ENCODE measurements around the gene TENM4. TPM values are rescaled to one million over a fixed set of nuclear protein-coding genes. Genes with fewer than 3 reads are reported as not detected.

The TENM4 gene
- total RNA-seq, 1 experiment from 2014 or later = 9.9 TPM

GRCh38 chr11:79184285-79184684 lies 256.5 kb downstream of the TENM4 start:
- TF ChIP-seq, protein P1, sequence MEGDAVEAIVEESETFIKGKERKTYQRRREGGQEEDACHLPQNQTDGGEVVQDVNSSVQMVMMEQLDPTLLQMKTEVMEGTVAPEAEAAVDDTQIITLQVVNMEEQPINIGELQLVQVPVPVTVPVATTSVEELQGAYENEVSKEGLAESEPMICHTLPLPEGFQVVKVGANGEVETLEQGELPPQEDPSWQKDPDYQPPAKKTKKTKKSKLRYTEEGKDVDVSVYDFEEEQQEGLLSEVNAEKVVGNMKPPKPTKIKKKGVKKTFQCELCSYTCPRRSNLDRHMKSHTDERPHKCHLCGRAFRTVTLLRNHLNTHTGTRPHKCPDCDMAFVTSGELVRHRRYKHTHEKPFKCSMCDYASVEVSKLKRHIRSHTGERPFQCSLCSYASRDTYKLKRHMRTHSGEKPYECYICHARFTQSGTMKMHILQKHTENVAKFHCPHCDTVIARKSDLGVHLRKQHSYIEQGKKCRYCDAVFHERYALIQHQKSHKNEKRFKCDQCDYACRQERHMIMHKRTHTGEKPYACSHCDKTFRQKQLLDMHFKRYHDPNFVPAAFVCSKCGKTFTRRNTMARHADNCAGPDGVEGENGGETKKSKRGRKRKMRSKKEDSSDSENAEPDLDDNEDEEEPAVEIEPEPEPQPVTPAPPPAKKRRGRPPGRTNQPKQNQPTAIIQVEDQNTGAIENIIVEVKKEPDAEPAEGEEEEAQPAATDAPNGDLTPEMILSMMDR (IDR thresholded peaks at IDR 0.05; ENCODE audit: unreplicated experiment) = no peak
- Mint-ChIP-seq H3K4me1 (ENCODE audit: insufficient read depth, unreplicated experiment) (no peaks in the 10 kb centered on the region), H3K9me3 (ENCODE audit: unreplicated experiment) (peaks cover 8% of the 10 kb centered on the region), H3K4me3 (ENCODE audit: unreplicated experiment) (no peak overlapping the region), H3K27ac (ENCODE audit: low read depth, unreplicated experiment) (no peak overlapping the region), H3K36me3 (ENCODE audit: insufficient read depth, unreplicated experiment) (no peaks in the 10 kb centered on the region), H3K27me3 (ENCODE audit: insufficient read depth, unreplicated experiment) (no peaks in the 10 kb centered on the region)
- ChIA-PET CTCF (no interaction called here), POLR2A (no interaction called here)
- intact Hi-C loops (cut with micrococcal nuclease) = no loop called here
- DNase-seq (ENCODE audit: unreplicated experiment) = no peak
- BruUV-seq (replicated peaks) = no TSS peak

GRCh38 chr11:79182794-79183193 lies 258.0 kb downstream of the TENM4 start:
- intact Hi-C loops (cut with micrococcal nuclease) = no loop called here
- ChIA-PET POLR2A (interaction anchor here (0.9 kb wide), 1 partner anchor 9 kb away, joined by 4 read pairs; no protein-coding TSS in a partner anchor), CTCF (no interaction called here)
- Mint-ChIP-seq H3K4me1 (ENCODE audit: insufficient read depth, unreplicated experiment) (no peaks in the 10 kb centered on the region), H3K4me3 (ENCODE audit: unreplicated experiment) (no peak overlapping the region), H3K27me3 (ENCODE audit: insufficient read depth, unreplicated experiment) (no peaks in the 10 kb centered on the region), H3K36me3 (ENCODE audit: insufficient read depth, unreplicated experiment) (no peaks in the 10 kb centered on the region), H3K27ac (ENCODE audit: low read depth, unreplicated experiment) (no peak overlapping the region), H3K9me3 (ENCODE audit: unreplicated experiment) (no peaks in the 10 kb centered on the region)
- no peak for DNase-seq (ENCODE audit: unreplicated experiment)
- TF ChIP-seq, protein P1 (IDR thresholded peaks at IDR 0.05; ENCODE audit: unreplicated experiment) = no peak
- BruUV-seq (replicated peaks) = no TSS peak

GRCh38 chr11:79179087-79179486 lies 261.7 kb downstream of the TENM4 start:
- intact Hi-C loops (cut with micrococcal nuclease) = no loop called here
- ChIA-PET CTCF (no interaction called here), POLR2A (interaction anchor here (0.7 kb wide), 1 partner anchor 10 kb away, joined by 4 read pairs; no protein-coding TSS in a partner anchor)
- no peaks in the 10 kb centered on the region for H3K36me3 Mint-ChIP-seq (ENCODE audit: insufficient read depth, unreplicated experiment)
- no peaks in the 10 kb centered on the region for H3K9me3 Mint-ChIP-seq (ENCODE audit: unreplicated experiment)
- no peak overlapping the region for H3K4me3 Mint-ChIP-seq (ENCODE audit: unreplicated experiment)
- no TSS peak for BruUV-seq (replicated peaks)
- no peak for DNase-seq (ENCODE audit: unreplicated experiment)
- no peak overlapping the region for H3K27ac Mint-ChIP-seq (ENCODE audit: low read depth, unreplicated experiment)
- H3K4me1 Mint-ChIP-seq (ENCODE audit: insufficient read depth, unreplicated experiment) = peaks cover 10% of the 10 kb centered on the region
- TF ChIP-seq, protein P1 (IDR thresholded peaks at IDR 0.05; ENCODE audit: unreplicated experiment) = no peak
- no peaks in the 10 kb centered on the region for H3K27me3 Mint-ChIP-seq (ENCODE audit: insufficient read depth, unreplicated experiment)

DNA sequence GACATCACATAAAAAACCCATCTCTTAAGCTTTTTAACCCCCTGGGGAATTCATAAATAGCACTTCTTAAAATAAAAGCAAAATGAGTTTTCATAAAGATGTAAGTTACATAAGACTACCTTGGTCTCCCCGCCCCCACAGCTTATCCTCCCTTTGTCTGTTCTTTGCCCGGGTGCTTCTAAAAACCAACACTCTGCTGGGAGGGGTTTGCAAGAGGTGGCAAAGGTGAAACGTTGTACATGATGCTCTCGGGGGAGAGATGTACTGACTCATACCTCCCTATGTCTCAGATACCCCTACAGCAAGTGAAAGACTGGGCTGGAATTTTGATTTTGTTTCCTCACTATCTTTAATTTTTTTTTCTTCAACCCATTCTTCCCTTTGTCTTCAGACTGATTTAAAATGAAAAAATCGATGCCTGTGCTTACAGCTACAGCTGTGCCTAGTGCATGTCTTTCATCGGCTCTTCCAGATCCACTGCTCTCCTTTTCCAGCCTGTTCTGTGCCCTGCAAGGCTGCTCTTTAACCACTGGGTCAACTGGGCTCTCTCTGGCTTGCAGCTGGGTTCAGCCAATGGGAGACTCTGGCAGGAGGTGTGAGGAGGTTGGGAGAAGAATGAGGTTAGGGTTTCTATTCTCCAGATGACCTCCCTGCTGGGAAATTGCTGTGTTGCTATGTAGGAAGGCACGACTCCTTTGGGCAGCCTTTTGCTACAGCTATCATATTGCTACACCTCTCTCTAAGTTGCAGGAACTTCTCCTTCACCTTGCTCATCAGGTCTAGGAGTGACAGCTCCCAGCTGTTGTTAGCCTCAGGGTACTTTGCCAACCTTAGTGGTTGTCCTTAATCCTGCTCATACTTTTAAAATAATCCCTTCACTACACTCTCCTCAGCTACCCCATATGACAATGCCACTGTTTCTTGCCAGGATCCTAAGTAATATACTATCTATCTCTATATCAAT lies 266.5 kb downstream of the TENM4 start:
- TF ChIP-seq, protein P1 (IDR thresholded peaks at IDR 0.05; ENCODE audit: unreplicated experiment) = no peak
- ChIA-PET POLR2A (interaction anchor here (0.7 to 1.4 kb wide), 7 partner anchors 23 to 1739 kb away, joined by 3 to 5 read pairs (median 3); no protein-coding TSS in a partner anchor), CTCF (interaction anchor here (0.6 to 2.6 kb wide), 7 partner anchors 13 to 531 kb away, joined by 3 to 13 read pairs (median 3); no protein-coding TSS in a partner anchor)
- H3K9me3 Mint-ChIP-seq (ENCODE audit: unreplicated experiment) = no peaks in the 10 kb centered on the region
- H3K36me3 Mint-ChIP-seq (ENCODE audit: insufficient read depth, unreplicated experiment) = no peaks in the 10 kb centered on the region
- H3K4me3 Mint-ChIP-seq (ENCODE audit: unreplicated experiment) = peak overlapping the region; percentile 60
- peak overlapping the region; percentile 62 for H3K27ac Mint-ChIP-seq (ENCODE audit: low read depth, unreplicated experiment)
- intact Hi-C loops (cut with micrococcal nuclease) = no loop called here
- peak; percentile 48 for DNase-seq (ENCODE audit: unreplicated experiment)
- BruUV-seq (replicated peaks) = no TSS peak
- H3K27me3 Mint-ChIP-seq (ENCODE audit: insufficient read depth, unreplicated experiment) = no peaks in the 10 kb centered on the region
- peaks cover 23% of the 10 kb centered on the region for H3K4me1 Mint-ChIP-seq (ENCODE audit: insufficient read depth, unreplicated experiment)

Data from MCF 10A (cell line).